HCT116 (cell line): Measurements from ENCODE around the gene COQ8B. TPM values are rescaled to one million over a fixed set of nuclear protein-coding genes. Genes with fewer than 3 reads are reported as not detected.

Experiments used
- ATAC-seq: fragments of 200-7000 bp; cut with Tn5 transposase; 2 replicates; pipeline ENCODE4 v1.9.1; 2020; ENCODE audit warnings: mild to moderate bottlenecking, moderate library complexity
- BruUV-seq: library from RNA; stranded (reverse); fragments of 400-500 nt; replicated peaks from 2 replicates; lab custom pipeline; 2021; lab: Mats Ljungman, UMichigan
- CTCF ChIA-PET: fragments of 300-600 bp; sonication (Branson Sonifier 250); formaldehyde crosslinking; loops from one replicate; lab custom pipeline; 2021; ENCODE audit warnings: antibody characterized with exemption; lab: Charles Lee
- POLR2A ChIA-PET: fragments of 300-600, 350-600 bp; sonication (Branson Sonifier 250); formaldehyde crosslinking; loops from one replicate; lab custom pipeline; 2021; ENCODE audit warnings: antibody characterized with exemption; lab: Charles Lee
- RAD21 ChIA-PET, 2 experiments: fragments of 300-600 bp; sonication (Branson Sonifier 250); formaldehyde crosslinking; loops; one replicate each; lab custom pipeline; 2023; ENCODE audit warnings: low total read pairs in 2 of 2; ENCODE audit not compliant: uncharacterized antibody in 2 of 2, unreplicated experiment in 2 of 2, low non-redundant PET in 1 of 2; lab: Charles Lee
- DNase-seq: peaks from one replicate; pipeline ENCODE4 v3.0.0-alpha.2; 2010; ENCODE audit warnings: low read depth, low spot score
- H2AFZ ChIP-seq: fragments of 200-600 bp; shearing (Covaris generic), sonication (generic); 2 replicates; pipeline ENCODE4 v1.6.1; 2017; ENCODE audit warnings: low read depth, mixed run types, mixed read lengths, antibody characterized with exemption, low read length; ENCODE audit not compliant: poor library complexity, severe bottlenecking
- H3K27ac ChIP-seq: 2 replicates; pipeline ENCODE4 v1.5.1; 2012; ENCODE audit warnings: low read depth, low read length
- H3K27me3 ChIP-seq: fragments of 200-600 bp; sonication (generic); 2 replicates; pipeline ENCODE4 v1.6.1; 2016; ENCODE audit warnings: mixed run types, low read length, mixed read lengths; ENCODE audit not compliant: insufficient read depth
- H3K36me3 ChIP-seq, 2 experiments: fragments of 200-500 bp in 1 of 2; fragments of 200-600 bp in 1 of 2; sonication (Bioruptor generic) in 1 of 2; sonication (generic) in 1 of 2; 2 replicates each; pipeline versions ENCODE4 v1.5.1 to v1.6.1; 2014 to 2016; ENCODE audit warnings: low read length in 2 of 2, inconsistent platforms in 1 of 2, mixed read lengths in 1 of 2, mixed run types in 1 of 2; ENCODE audit not compliant: insufficient read depth in 2 of 2, control insufficient read depth in 1 of 2
- H3K4me1 ChIP-seq, 2 experiments: fragments of 200-600 bp in 1 of 2; sonication (generic) in 1 of 2; 2 replicates each; pipeline versions ENCODE4 v1.5.1 to v1.6.1; 2012 to 2017; ENCODE audit warnings: low read length in 2 of 2, inconsistent platforms in 1 of 2, mild to moderate bottlenecking in 1 of 2, mixed read lengths in 1 of 2, mixed run types in 1 of 2, moderate library complexity in 1 of 2; ENCODE audit not compliant: insufficient read depth in 2 of 2, control insufficient read depth in 1 of 2
- H3K4me2 ChIP-seq: fragments of 200-600 bp; sonication (generic); 2 replicates; pipeline ENCODE4 v1.6.1; 2017; ENCODE audit warnings: mixed run types, low read length, mixed read lengths
- H3K4me3 ChIP-seq, 2 experiments: fragments of 200-600 bp in 1 of 2; sonication (generic) in 1 of 2; replicated peaks in 1 of 2; 2 replicates each; pipeline ENCODE4 v1.5.1; 2011 to 2016; ENCODE audit warnings: low read length in 2 of 2, control low read depth in 1 of 2, low read depth in 1 of 2, mild to moderate bottlenecking in 1 of 2, mixed read lengths in 1 of 2, mixed run types in 1 of 2
- H3K79me2 ChIP-seq: fragments of 200-600 bp; sonication (generic); 2 replicates; pipeline ENCODE4 v1.6.1; 2017; ENCODE audit warnings: mild to moderate bottlenecking, mixed run types, low read length, moderate library complexity, mixed read lengths; ENCODE audit not compliant: insufficient read depth
- H3K9ac ChIP-seq: fragments of 200-600 bp; sonication (generic); 2 replicates; pipeline ENCODE4 v1.6.1; 2016; ENCODE audit warnings: low read length, mixed read lengths
- H3K9me2 ChIP-seq: fragments of 200-600 bp; sonication (generic), shearing (Covaris generic); 2 replicates; pipeline ENCODE4 v1.6.1; 2017; ENCODE audit warnings: mixed run types, mild to moderate bottlenecking, moderate library complexity; ENCODE audit not compliant: insufficient read depth
- H3K9me3 ChIP-seq, 2 experiments: fragments of 200-500 bp in 1 of 2; fragments of 200-600 bp in 1 of 2; sonication (Bioruptor generic) in 1 of 2; sonication (generic) in 1 of 2; 2 replicates each; pipeline ENCODE4 v1.6.1; 2014 to 2017; ENCODE audit warnings: low read length in 2 of 2, mixed read lengths in 2 of 2, inconsistent platforms in 1 of 2, low read depth in 1 of 2, mild to moderate bottlenecking in 1 of 2, mixed run types in 1 of 2, moderate library complexity in 1 of 2; ENCODE audit not compliant: control insufficient read depth in 1 of 2, insufficient read depth in 1 of 2
- H4K20me1 ChIP-seq: fragments of 200-600 bp; sonication (generic), shearing (Covaris generic); 2 replicates; pipeline ENCODE4 v1.6.1; 2017; ENCODE audit warnings: mixed run types, mild to moderate bottlenecking, moderate library complexity; ENCODE audit not compliant: insufficient read depth
- CEBPB ChIP-seq: IDR thresholded peaks from 2 replicates; pipeline ENCODE4 v1.6.1; 2012; ENCODE audit warnings: low read depth
- EGR1 ChIP-seq: IDR thresholded peaks from 2 replicates; pipeline ENCODE4 v1.6.1; 2012; ENCODE audit warnings: low read depth
- ELF1 ChIP-seq: IDR thresholded peaks from 2 replicates; pipeline ENCODE4 v1.6.1; 2012; ENCODE audit warnings: low read depth, borderline replicate concordance
- EZH2 ChIP-seq: fragments of 200-600 bp; sonication (generic); IDR thresholded peaks from 2 replicates; pipeline ENCODE4 v1.6.1; 2017; ENCODE audit warnings: antibody characterized with exemption, mixed run types
- EZH2phosphoT487 ChIP-seq: fragments of 200-600 bp; IDR thresholded peaks from 2 replicates; pipeline ENCODE4 v1.6.1; 2018; ENCODE audit warnings: antibody characterized with exemption, borderline replicate concordance
- JUND ChIP-seq: IDR thresholded peaks from 2 replicates; pipeline ENCODE4 v1.6.1; 2012
- RAD21 ChIP-seq: IDR thresholded peaks from 2 replicates; pipeline ENCODE4 v1.6.1; 2012; ENCODE audit warnings: low read depth, mild to moderate bottlenecking
- REST ChIP-seq: IDR thresholded peaks from 2 replicates; pipeline ENCODE4 v1.6.1; 2012; ENCODE audit warnings: low read depth
- SP1 ChIP-seq: IDR thresholded peaks from 2 replicates; pipeline ENCODE4 v1.6.1; 2012; ENCODE audit warnings: low read depth
- ZBTB33 ChIP-seq: IDR thresholded peaks from 2 replicates; pipeline ENCODE4 v1.6.1; 2011; ENCODE audit warnings: mild to moderate bottlenecking, low read length, moderate library complexity; ENCODE audit not compliant: insufficient replicate concordance; ENCODE audit errors: extremely low read depth
- ZFX ChIP-seq: fragments of 450-650 bp; IDR thresholded peaks from 2 replicates; pipeline ENCODE4 v1.6.1; 2017
- intact Hi-C: fragments of 100-400 bp; cut with micrococcal nuclease; formaldehyde crosslinking; loops from 2 replicates; pipeline ENCODE4 v1.10.0; 2022
- total RNA-seq: library from RNA; stranded (reverse); gene quantifications from one replicate; pipeline ENCODE4 v1.2.1, GENCODE V29; 2021; ENCODE audit not compliant: unreplicated experiment

Gene COQ8B
- total RNA-seq, 1 experiment from 2014 or later = 47.1 TPM

- ChIA-PET CTCF (interaction anchor here (1.2 kb wide), 2 partner anchors 12 to 34 kb away, joined by 3 read pairs; partner anchors contain the start of gene RAB4B), RAD21 (no interaction called here), POLR2A (interaction anchor here (1.1 kb wide), 1 partner anchor 10 kb away, joined by 3 read pairs; no protein-coding TSS in a partner anchor)
- Histone ChIP-seq H3K9ac (no peak overlapping the region), H3K36me3 (no peaks in the 10 kb centered on the region), H3K9me3 (no peaks in the 10 kb centered on the region), H3K9me2 (no peaks in the 10 kb centered on the region), H3K27ac (no peak overlapping the region), H3K4me3 (no peak overlapping the region), H4K20me1 (no peaks in the 10 kb centered on the region), H3K4me1 (peaks cover 11 to 14% of the 10 kb centered on the region in 2 experiments; a peak in 2 of 4 replicates), H3K27me3 (no peaks in the 10 kb centered on the region), H3K79me2 (no peaks in the 10 kb centered on the region), H2AFZ (no peak overlapping the region), H3K4me2 (no peak overlapping the region)
- no TSS peak for BruUV-seq
- DNase-seq (no peak), ATAC-seq (no peak)
- intact Hi-C loops = no loop called here
- TF ChIP-seq ELF1 (no peak), CEBPB (no peak), EGR1 (no peak), ZBTB33 (no peak), ZFX (no peak), SP1 (no peak), REST (no peak), RAD21 (no peak), JUND (no peak), EZH2phosphoT487 (no peak), EZH2 (no peak)
Observed at GRCh38 chr19:40743926-40744325, 27.2 kb upstream of the COQ8B start.
